GM12872 (cell line): Measurements from ENCODE around the gene GALNT10.

ENCODE experiments used
- CTCF ChIP-seq: IDR thresholded peaks from 3 replicates; pipeline ENCODE4 v1.5.1; 2011; ENCODE audit warnings: low read depth, mild to moderate bottlenecking, low read length, moderate library complexity; ENCODE audit not compliant: insufficient read depth

The GALNT10 gene

DNA sequence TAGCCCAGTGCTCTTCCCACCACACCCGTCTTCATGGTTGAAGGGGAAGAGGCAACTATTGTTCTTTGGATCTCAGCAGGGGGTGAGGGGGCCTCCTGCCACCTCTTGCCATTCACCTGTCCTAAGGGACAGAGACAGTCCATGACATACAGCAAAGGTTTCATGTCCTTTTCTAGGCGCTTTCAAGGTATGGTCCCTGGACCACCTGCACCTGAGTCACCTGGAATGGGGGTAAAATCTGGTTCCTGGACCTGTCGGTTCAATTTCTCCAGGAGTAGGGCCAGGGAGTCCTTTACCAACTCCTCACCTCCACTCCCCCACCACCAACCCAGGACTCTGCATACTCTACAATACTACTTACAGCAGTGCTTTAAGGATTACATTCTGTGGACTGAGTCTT, 221.8 kb downstream of the GALNT10 start:
- no peak for TF ChIP-seq CTCF

- no peak for TF ChIP-seq CTCF
Observed at GRCh38 chr5:154412925-154413324, 222.4 kb downstream of the GALNT10 start.

GRCh38 chr5:154415114-154415513, 224.6 kb downstream of the GALNT10 start:
- TF ChIP-seq CTCF, result no peak

- TF ChIP-seq CTCF, result no peak
Observed at GRCh38 chr5:154418344-154418820, 227.8 kb downstream of the GALNT10 start.

GRCh38 chr5:154419236-154419635, 228.7 kb downstream of the GALNT10 start:
- no peak for TF ChIP-seq CTCF

- TF ChIP-seq CTCF, result peak; percentile 62
Observed at GRCh38 chr5:154421868-154422267, 231.3 kb downstream of the GALNT10 start.

GRCh38 chr5:154422298-154422697, 231.8 kb downstream of the GALNT10 start:
- no peak for TF ChIP-seq CTCF

- no peak for TF ChIP-seq CTCF
Observed at GRCh38 chr5:154428208-154428607, 237.7 kb downstream of the GALNT10 start.
